NT2/D1 (cell line): ENCODE data around the gene SYNPR.

Source experiments
- SUZ12 ChIP-seq: IDR thresholded peaks from 2 replicates; pipeline ENCODE4 v1.6.1; 2011; ENCODE audit not compliant: insufficient read length, insufficient read depth; ENCODE audit errors: extremely low read depth
- YY1 ChIP-seq: IDR thresholded peaks from 2 replicates; pipeline ENCODE4 v1.6.1; 2011; ENCODE audit not compliant: insufficient read length, insufficient read depth
- ZNF274 ChIP-seq: IDR thresholded peaks from 2 replicates; pipeline ENCODE4 v1.6.1; 2011; ENCODE audit warnings: mild to moderate bottlenecking, low read depth, low read length

DNA sequence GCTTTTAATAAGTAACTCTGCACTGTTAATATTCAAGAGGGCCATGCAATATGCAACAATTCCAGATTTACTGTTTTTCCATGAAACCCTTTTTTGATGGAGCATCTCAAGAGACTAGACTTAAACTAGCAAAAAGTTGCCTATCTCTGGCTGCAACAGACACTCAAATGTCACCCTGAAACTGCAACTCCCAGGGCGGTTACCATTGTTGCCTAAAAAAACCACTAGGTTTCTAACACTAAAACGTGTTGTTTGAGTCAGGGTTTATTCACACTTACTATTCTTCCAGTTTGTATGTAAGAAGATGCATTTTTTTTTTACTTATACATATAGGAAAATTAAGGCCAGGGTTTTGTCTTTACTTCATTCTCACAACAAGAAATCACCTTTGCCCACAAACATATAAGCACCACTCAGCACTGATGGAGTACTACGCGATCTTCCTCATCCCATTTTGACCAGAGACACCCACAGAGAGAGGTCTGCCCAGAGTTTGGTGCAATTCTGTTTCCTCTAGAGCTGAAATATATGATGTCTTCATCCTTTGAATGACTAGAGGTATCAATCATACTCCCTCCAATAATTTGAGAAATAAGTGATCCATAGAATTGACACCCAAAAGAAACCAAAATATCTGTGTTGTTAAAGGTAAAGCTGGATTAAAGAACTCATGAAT is 250.4 kb downstream of the SYNPR start:
- no peak for TF ChIP-seq ZNF274
- TF ChIP-seq YY1: no peak
- TF ChIP-seq SUZ12: no peak
